NCI-H1436 treated with DMSO at 0.1 percent for 48 hours (cell line): ENCODE measurements around the gene ARID1B.

Experiments
- DNase-seq: peaks from one replicate; lab custom pipeline; 2025; lab: John Stamatoyannopoulos, UW

ARID1B gene

GRCh38 chr6:157187182-157188083 is 410.3 kb downstream of the ARID1B start:
- DNase-seq = peak; percentile 33

GRCh38 chr6:157188213-157188612 is 411.0 kb downstream of the ARID1B start:
- DNase-seq = no peak

GRCh38 chr6:157193443-157193996 is 416.3 kb downstream of the ARID1B start:
- no peak for DNase-seq

- no peak for DNase-seq
Measured at GRCh38 chr6:157194110-157194509, 416.9 kb downstream of the ARID1B start.

GRCh38 chr6:157194643-157195042 is 417.5 kb downstream of the ARID1B start:
- DNase-seq = no peak

GRCh38 chr6:157196391-157196790 is 419.2 kb downstream of the ARID1B start:
- no peak for DNase-seq

- DNase-seq = peak; percentile 75
Measured at GRCh38 chr6:157198425-157199279, 421.5 kb downstream of the ARID1B start.

GRCh38 chr6:157200117-157200516 is 422.9 kb downstream of the ARID1B start:
- DNase-seq = no peak

- no peak for DNase-seq
Measured at GRCh38 chr6:157200611-157201010, 423.4 kb downstream of the ARID1B start.

GRCh38 chr6:157201083-157201482 is 423.9 kb downstream of the ARID1B start:
- DNase-seq = no peak

GRCh38 chr6:157203312-157203744 is 426.1 kb downstream of the ARID1B start:
- DNase-seq = no peak

GRCh38 chr6:157203764-157204163 is 426.6 kb downstream of the ARID1B start:
- DNase-seq = no peak

- no peak for DNase-seq
Measured at GRCh38 chr6:157205473-157206358, 428.5 kb downstream of the ARID1B start.

GRCh38 chr6:157206359-157206815 is 429.2 kb downstream of the ARID1B start:
- no peak for DNase-seq

- no peak for DNase-seq
Measured at GRCh38 chr6:157207521-157208076, 430.4 kb downstream of the ARID1B start.

- DNase-seq = no peak
Measured at GRCh38 chr6:157209865-157210530, 432.8 kb downstream of the ARID1B start.

- DNase-seq = no peak
Measured at GRCh38 chr6:157210954-157211353, 433.8 kb downstream of the ARID1B start.

GRCh38 chr6:157211603-157212455 is 434.7 kb downstream of the ARID1B start:
- DNase-seq = no peak

GRCh38 chr6:157213426-157213825 is 436.2 kb downstream of the ARID1B start:
- no peak for DNase-seq
